GM19395 (cell line): ENCODE data around the gene NEGR1.

ENCODE experiments used
- ATAC-seq: cut with Tn5 transposase; IDR thresholded peaks from one replicate; pipeline ENCODE4 v1.9.1; 2021; ENCODE audit warnings: mild to moderate bottlenecking, moderate library complexity; ENCODE audit not compliant: unreplicated experiment

NEGR1 gene

DNA sequence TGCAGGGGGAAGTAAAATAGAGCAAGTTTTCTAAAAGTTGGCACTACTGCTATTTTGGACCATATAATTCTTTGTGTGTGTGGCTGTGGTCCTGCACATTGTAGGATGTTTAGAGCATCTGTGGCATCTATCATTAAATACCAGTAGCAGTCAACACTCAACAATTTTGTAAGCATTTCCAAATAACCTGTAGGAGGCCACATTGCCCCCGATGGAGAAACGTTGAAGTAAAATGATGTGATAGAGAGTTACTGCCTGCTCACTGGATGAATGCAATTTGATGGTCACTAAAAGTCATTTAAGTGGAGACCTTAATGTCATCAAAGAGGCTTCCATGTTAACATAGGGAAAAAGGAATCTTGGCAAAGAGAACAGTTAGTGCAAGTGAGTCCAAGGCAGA lies 560.8 kb downstream of the NEGR1 start:
- ATAC-seq: no peak

DNA sequence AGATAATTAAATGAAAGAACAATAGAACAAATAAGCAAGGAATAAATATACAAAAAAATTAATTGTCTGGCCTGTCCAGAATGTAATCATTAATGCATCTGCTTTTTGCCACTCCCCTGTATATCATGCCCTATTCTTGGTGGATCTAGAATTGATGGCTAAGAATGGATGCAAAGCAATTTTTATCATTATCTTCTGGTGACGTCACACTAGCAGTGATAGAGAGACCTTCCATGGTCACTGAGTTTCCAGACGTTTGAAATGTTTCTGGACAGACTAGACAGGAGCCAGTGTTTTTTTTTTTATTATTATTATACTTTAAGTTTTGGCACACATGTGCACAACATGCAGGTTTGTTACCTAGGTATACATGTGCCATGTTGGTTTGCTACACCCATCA lies 563.0 kb downstream of the NEGR1 start:
- no peak for ATAC-seq

DNA sequence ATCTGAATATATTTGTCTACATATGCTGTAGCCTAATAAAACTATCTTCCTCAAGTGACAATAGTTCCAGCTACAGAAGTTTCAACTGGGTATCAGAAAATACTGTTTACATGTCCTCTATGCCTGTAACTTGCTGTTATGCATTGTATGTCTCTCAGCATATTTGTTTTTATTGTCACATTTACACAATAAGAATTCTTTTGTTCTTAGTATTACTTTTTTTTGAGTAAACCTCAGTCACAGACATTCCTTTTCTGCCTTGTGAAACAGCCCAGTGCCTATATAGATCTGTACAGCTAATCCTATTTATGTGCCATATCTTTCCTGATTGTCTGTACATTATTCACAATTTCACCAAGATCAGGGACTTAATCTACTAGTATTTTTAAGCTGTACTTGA lies 565.2 kb downstream of the NEGR1 start:
- ATAC-seq: no peak

DNA sequence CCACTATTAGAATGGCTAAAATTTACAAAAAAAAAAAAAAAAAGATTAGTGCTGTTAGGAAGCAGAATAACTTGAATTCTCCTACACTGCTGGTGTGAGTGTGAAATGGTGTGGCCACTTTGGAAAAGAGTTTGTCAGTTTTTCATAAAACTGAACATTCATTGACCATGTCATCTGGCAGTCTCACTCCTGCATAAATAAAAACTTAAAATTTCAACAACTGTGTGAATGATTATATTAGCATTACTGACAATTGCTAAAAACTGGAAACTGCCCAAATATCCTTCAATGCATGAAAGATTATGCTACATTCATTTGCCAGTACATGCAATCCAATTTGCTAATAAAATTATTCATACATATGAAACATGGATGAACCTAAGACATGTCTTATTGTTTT lies 570.9 kb downstream of the NEGR1 start:
- ATAC-seq: no peak

DNA sequence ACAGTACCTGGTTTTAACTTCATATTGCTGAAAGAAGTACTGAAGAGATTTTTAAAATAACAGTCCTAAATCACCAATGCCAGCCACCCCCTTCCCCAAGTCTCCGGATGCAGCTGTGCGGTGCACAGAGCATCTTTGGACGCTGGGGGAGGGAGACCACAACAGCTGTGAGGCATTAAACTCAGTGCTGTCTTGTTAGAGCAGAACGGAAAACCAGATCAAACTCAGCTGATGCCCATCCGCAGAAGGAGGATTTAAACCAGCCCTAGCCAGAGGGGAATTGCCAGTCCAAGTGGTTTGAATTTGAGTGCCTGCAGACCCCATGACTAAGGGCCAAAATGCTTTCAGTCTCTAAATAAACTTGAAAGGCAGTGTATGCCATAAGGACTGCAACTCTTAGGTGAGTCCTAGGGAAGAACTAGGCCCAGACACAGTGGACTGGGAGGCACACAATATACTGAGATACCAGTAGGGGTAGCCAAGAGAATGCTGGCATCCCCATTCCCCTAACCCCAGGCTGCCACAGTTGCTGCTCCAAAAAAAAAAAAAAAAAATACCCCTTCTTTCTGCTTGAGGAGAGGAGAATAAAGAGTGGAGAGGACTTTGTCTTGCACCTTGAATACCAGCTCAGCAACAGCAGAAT lies 576.2 kb downstream of the NEGR1 start:
- ATAC-seq: no peak

DNA sequence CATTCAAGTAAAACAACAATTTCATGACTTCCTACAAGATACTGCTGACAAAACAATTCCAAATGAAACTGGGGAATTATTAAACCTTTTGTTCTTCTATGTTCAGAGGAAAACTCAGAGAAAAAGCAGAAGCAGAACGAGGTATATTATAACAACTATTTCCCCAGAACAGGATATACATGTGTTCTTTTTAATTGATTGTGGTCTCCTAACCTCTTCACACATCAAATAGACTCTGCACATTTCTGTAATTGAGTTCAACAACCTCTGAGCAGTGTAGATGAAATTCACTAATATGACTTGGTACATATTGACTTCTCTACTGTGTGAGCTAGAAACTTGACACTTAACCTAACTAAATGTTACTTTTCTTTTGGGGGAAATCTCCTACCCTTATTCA lies 584.2 kb downstream of the NEGR1 start:
- ATAC-seq: no peak

DNA sequence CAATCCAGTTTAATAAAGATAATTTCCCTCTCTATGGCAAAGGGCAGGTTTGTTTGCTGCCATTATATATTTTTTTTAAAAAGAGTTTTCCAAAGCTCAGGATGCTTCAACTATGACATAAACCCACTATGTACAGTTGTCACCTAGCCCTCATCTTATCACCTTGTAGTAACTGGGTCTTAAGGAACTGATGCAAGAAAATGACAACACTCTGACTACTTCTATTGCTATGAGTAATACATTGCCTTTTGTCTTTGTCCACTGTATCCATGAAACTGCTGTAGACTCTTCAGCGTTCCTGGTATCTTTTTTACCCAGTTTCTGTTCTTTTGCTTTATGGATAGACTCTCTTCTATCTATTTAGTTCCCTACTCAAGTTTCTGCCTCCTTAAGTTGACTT lies 586.5 kb downstream of the NEGR1 start:
- ATAC-seq: no peak

DNA sequence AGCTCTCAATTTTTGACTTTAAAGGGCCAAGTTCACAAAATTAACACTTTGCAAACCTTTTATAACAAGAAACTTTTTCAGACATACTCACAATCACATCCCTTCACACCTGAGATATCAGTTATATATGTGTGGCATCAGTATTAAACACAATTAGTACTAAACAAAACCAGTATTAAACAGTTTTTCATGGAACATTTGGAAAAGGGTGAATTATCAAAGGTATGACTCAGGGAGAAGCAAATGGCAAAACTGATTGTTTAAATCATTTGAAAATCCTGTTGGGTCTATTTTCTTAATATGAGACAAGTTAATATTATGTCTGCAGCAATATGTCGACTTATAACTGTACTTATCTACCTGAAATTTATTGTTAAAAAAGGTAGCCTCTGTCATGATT lies 587.3 kb downstream of the NEGR1 start:
- no peak for ATAC-seq

DNA sequence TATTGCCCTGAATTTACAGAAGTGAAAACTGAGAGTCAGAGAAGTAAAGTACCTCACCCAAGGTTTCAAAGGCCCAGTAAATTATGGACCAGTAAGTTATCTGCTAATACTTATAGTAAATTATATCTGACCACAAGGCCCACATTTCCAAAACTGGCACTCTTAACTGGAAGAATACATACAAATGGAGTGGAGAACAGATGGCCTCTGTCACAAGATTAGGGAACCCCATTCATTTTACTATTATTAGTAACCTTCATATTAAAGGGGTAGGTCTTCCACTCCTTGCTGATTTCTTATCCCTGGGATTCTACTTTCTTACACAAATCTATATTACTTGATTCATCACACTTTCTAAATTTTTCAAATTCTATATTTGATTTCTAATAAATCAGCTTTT lies 588.8 kb downstream of the NEGR1 start:
- no peak for ATAC-seq

DNA sequence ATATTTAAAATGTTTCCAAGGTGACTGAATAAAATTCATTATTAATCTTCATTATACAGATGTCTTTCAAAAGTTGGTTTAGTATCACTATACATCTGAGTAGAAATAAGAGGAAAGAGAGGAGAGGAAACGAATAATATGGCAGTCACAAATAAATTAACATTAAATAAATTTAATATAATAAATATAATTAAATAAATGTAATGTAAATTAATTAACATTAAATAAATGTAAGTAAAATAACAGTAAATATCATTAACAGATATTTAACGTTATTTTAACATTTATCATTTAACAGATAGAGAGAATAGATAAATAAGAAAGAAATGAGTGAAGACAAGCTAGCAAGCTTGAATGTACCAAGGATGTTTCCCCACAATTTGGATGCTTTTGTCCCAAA lies 592.7 kb downstream of the NEGR1 start:
- ATAC-seq: no peak

DNA sequence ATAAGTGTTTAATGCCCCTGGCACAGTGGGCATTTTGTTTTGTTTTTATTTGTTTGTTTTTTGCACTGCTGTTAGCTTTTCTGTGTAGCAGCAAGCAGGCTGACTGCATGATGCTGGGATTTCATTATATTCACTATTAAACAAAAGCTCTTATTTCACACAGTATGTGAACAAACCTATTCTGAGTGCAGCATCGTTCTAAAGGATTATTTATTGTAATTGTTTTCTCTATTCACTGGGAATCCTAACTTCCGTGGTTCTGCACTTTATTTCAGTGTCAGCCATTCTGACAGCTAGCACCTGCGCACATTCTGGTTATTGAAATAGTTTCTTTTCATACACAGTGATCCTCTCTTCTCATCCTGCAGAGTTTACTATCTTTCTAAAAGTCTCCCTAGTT lies 595.0 kb downstream of the NEGR1 start:
- no peak for ATAC-seq

DNA sequence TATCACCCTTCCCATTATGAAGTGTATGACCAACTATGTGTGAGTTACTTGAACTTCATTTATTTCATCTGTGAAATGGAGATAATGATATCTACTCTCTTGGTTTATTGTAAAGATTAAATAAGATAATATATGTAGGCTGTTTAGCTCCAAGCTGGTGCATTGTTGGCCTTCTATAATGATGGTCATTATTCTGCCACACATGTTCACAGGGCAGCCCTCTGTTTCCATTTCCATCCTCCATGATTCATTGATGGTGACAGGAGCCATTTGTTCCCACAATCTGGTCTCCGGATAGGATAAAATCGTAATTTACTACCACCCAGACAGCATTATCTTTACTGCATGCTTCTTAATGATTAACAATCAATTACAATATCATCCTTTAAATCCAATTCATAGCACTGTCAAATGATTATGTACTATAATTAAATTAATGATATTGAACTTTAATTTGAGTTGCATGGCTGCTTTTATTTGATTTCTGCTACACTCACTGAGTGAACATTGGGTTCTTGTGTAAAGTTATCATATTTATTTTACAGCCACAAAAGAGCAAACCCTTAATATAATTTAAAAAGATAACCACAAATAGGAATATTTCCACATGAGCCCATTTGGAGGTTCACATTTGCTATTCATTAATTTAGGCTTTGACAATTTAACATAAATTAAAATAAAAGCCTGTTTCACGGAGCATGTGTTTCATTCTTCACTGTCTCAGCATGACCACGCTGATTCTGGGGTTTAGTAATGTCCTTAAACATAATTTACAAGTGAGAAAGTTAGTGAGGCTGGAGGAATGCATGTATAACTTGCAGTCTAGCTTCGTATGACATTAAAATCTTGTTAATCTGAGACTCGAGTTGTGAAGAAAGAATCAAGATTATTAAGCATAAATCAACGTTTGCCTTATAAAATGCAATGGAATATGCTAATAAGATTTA lies 605.1 kb downstream of the NEGR1 start:
- ATAC-seq: no peak

DNA sequence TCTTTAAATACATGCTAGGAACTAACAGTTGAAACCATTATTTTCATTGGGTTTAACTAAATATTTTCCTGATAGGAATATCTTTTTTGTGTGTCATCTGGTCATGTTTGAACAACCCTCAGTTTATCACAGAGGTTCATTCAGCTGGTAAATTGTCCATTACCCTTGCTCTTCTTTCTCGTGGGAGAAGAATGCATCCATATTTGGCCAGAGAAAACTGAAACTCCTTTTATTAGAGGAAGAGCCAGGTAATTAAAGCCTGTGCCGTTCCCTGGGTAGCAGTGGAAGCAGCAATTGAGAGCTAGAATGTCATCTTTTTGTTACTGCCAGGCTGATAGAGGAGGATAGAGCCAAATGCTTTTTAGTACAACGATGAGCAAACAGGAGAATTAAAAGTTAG lies 614.3 kb downstream of the NEGR1 start:
- ATAC-seq: no peak

DNA sequence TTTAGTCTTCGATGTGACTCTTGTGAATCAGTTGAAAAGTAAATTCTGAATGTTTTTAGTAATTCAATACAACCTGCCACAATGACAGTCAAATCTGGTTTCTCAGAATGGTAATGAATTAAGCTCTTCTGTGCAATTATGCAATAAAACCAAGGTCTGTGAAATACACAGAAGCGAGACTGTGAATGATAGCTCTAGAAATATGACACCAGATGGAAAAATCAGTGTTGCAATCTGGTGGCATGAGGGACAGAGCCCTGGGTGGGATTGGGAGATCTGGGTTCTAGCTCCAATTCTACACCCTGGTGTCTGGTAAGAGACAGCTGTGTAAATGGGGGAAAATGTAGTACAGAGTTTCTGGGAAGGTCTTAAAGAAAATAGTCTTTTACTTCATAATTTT lies 615.1 kb downstream of the NEGR1 start:
- ATAC-seq: no peak

DNA sequence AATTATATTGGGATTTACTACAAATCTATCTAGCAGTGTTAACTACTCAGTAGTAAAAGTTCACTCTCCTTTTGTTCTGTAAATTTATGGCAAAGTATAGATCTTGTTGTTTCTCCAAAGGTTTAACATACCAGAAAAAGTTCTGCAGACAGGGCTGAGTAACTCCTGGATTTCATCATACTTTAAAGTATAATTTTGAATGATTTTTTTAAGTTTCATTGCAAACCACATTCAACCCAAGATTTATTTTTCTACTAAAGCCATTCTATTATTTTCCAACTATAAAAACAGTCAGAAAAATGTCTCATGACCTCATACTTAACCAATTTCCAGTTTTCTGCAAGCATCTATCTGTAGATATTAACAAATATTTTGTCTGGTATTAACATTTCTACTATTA lies 615.7 kb downstream of the NEGR1 start:
- ATAC-seq: no peak

DNA sequence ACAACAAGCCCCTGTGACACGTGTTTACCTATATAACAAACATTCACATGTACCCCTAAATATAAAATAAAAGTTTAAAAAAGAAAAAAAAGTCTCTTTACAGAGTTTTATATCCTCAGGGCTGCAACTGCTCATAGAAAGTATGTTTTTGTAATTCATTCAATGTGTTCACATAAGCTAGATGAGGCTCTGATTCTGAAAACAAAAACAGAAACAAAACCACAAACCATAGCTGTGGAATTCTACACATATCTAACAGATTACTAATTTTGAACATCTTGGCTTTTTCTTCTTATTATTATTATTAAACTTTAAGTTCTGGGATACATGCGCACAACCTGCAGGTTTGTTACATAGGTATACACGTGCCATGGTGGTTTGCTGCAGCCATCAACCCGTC lies 621.9 kb downstream of the NEGR1 start:
- ATAC-seq: no peak

DNA sequence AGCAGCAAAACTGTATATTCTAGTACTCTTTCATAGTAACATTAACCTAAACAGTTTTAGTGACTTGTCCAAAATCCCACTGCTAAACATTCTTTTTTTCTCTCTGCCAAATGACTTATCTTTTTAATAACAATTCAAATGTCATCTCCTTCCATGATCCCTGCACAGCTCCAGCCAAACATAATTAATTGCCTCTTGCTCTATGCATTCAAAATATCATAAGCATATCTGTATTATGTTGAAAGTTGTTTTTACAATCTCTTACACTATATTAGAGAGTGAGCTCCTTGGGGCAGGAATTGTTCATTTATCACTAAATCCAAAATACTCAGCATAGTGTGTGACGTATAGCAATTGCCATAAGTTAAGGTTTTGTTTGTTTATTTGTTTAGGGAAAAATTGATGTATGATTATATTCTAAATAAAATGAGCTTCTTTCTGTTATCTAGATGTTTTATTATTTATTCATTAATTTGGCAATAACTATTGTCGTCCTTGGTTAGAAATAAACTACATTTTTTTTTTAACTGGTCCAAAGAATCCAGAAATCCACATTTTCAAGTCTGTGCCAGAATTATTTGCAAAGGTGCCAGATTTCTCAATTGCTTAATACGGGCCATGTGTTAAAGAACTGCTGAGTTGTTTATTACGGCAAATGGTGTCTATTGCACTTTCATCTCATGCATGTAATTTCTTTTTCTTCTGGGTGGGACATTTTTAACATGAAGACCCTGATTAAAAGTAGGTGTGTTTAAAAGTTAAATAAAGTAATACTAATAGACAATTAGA lies 624.3 kb downstream of the NEGR1 start:
- ATAC-seq: no peak

DNA sequence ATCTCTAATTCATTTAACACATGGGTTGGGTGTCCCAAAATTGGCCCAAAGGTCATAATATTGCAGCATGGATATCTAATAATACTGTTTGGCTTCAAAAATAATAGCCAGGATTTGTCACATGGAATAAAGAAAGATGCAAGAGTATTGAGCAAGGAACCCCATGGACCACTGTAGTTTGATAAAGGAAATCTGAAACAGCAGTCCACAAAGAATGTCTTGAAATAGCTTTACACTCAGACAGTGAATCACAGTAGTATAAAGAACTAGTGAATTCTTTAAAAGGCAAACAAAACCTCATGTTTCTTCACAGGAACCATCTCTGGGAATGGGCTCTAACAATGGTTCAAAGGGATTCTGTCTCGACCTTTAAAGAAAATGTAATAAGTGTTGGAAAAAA lies 625.4 kb downstream of the NEGR1 start:
- no peak for ATAC-seq

DNA sequence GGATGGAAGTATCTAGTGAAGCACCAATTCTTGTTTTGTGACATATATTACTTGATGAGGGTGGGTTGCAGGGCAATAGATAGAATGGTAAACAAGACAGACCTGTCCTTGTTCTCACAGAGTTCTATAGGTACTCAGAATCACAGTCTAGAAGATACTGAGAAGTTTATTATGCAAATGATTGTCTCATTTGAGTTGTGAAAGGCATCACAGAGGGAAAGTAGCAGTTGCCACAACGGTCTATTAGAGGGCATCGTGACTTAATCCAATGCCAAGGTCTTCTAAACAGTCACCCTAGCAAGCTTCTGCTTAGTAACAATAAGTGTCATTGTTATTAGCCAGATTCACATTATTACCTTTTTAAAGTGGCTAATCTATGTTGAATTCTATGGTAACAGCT lies 626.7 kb downstream of the NEGR1 start:
- ATAC-seq: no peak

DNA sequence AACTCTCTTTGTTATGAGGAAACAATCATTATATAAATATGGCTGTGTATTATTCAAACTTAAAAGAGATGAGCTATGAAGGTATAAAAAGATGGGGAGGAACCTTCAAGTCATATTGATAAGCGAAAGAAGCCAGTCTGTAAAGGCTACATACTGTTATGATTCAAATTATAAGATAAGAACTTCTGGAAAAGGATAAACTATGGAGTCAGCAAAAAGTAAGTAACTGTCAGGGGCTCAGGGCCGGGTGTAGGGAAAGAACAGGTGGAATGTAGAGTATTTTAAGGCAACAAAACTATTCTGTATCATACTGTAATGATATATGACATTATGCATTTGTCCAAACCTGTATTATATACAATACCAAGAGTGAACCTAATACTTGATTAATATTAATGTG lies 628.4 kb downstream of the NEGR1 start:
- ATAC-seq: no peak

DNA sequence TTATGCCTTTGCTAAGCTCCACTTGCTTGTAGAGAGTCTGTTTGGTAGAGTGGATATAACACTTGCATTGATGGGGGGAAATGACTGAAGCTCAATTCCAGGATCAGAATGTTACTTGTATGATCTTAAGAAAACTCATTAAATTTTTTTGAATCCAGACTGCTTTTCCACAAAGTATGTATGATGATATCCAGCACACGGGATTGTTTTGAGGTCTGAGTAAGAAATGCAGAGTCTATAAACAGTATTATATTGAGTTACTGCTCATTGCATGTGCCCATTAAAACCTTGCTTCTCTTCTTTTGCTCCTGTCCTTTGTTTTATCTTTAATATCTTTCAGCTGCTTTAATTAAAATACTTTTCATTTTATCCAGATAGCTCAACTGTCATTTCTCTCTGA lies 631.1 kb downstream of the NEGR1 start:
- no peak for ATAC-seq

DNA sequence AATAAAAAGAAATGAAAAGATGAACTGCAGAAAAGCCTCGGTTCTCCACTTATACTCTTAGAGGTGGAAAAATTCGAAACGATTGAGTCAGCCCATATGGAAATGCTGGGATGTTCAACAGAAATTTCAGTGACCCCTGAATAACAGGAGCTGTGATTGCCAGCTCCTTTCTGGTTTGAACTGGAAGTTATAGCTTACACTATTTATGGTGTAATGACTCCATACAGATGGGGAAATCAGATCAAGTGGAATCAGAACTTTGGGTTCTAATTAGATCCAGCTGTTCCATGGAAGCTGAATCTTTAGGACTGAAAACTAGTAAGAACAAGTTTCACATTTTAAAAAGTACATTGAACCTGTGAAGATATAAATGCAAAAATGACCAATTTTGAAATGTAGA lies 632.2 kb downstream of the NEGR1 start:
- no peak for ATAC-seq
